Skeletal muscle cell (primary cell): ENCODE measurements around the gene PXDN.

ENCODE experiments used
- DNase-seq: peaks from one replicate; pipeline ENCODE4 v3.0.0-alpha.2; 2010; ENCODE audit warnings: low read depth
- H3K4me3 ChIP-seq: 2 replicates; pipeline ENCODE4 v1.5.1; 2011; ENCODE audit warnings: low read depth, mild to moderate bottlenecking, control low read depth, low read length, moderate library complexity

PXDN gene

DNA sequence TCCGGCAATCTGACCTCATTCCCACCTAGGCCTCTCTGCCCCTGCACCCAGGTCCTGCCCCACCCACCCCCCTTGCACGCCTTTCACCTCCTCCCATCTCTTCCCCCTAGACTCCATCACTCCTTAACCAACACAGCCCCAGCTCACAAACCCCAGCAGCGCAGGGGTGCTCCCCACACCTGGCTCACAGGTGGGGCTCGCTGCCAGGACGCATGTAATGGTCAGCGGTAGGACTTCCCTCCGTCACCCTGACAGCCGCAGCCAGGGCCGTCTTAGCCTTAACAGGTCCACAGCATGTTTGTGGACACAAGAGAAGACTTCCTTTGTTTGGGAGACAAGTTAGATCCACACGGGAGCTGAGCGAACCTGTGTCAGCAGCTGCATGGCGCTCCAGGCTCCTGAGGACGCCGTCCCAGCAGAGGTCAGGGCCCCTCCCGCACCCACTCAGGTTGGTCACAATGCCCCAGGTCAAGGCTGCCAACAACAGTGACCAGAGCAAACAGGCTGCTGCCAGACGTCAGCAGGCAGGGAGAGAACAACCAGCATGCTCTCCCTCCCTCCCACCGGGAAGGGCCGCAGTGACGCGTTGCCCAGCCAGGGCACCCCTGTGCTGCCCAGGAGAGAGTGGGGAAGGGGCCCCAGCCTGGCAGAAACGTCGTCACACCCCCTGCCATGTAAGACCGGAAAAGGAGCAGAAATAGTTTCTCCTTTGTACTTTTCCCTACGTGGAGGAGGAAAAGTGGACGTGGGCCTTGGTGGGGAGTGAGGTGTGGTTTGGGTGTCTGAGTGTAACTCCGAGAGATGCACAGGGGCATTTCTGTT is 68.0 kb downstream of the PXDN start:
- no peak overlapping the region for H3K4me3 ChIP-seq
- DNase-seq: no peak

- H3K4me3 ChIP-seq: no peak overlapping the region
- DNase-seq: peak; percentile 92
These were observed 68.7 kb downstream of the PXDN start for GRCh38 chr2:1675633-1676032.

DNA sequence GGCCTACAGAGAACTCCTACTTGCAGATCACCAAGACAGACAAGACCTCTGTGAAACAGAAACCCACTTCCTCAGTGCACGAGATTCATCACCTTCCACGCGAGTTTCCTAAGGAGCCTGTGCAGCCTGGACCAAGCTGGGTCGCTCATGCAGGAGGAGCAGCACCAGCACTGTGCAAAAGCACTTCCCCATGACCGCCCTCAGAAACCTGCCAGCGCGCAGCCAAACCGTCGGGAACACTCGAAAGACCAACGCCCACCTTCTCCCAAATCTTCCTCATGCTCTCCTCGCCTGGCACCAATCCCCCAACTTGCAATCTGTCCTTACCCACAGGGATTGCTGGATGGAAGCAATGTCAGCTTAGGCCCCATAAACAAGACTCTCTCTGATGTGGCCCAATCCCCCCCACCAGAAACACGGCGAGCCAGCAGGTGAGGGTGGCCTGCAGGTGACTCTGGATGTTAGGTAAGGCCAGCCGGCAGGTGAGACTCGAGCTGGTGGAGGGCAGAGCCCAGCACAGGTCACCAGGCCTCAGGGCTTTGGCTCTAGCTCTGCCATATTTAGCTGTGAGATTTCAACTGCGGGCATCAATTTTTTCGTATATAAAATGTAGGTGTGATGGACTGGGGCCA is 69.4 kb downstream of the PXDN start:
- no peak for DNase-seq
- H3K4me3 ChIP-seq: no peak overlapping the region

GRCh38 chr2:1674276-1674675 is 70.0 kb downstream of the PXDN start:
- no peak overlapping the region for H3K4me3 ChIP-seq

DNA sequence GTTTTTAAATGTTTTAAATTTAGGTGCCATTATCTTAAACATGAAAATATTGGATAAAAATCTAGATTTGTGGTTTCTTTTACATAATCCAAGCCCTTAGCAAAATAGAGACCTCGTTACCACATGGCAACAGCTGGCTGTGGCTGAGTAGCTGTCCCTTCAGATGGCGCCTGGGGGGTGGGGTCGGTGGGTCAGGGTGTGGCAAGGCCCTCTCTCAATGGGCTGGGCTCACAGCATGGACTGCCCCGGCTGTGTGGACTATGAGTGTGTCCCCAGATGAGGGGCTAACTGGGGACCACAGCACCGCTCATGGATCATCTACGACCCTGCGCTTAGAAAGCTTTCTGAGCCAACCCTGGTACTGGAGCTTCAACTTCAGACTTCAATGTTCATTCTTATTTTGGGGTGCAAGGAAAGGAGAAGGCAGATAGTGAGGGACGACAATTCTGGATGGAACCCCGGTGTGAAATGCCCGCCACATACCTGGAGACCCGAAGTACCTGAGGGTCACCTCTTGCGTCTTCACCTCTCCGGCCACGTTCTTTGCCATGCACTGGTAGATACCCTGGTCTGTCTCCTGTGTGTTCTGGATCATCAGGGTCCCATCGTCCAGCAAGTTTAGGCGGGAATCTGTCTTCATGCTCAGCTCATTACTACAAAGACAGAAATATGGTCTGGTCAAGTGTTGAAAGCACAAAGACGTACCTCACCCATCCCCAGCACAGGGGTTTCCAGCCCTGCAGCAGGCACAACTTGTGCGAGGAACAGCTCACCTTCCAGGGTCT is 71.0 kb downstream of the PXDN start:
- no peak for DNase-seq
- H3K4me3 ChIP-seq: no peak overlapping the region

More at GRCh38 chr2:1674276-1674675, 70.0 kb downstream of the PXDN start:
- no peak for DNase-seq

DNA sequence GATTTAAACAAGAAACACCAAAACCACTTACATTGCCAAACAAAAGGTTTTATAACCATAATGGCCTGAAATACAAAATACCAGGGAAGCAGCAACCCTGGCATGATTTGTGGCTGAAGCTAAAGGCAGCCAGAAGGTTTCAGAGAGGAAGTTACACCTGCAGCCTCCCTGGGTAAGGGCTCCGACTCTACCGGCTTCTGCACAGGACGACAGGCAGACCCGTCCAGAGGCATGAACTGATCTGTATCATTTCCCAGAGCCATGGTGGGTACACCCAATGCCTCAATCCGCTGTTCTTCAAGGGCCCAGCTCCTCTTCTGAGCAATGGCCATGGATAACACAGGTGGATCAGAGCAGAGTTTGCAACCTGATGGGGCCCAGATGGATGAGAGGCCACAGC is 71.6 kb downstream of the PXDN start:
- no peak overlapping the region for H3K4me3 ChIP-seq
- DNase-seq: no peak

- DNase-seq: no peak
- no peak overlapping the region for H3K4me3 ChIP-seq
These were observed 72.4 kb downstream of the PXDN start for GRCh38 chr2:1671916-1672315.

- no peak for DNase-seq
These were observed 73.7 kb downstream of the PXDN start for GRCh38 chr2:1670636-1671035.

DNA sequence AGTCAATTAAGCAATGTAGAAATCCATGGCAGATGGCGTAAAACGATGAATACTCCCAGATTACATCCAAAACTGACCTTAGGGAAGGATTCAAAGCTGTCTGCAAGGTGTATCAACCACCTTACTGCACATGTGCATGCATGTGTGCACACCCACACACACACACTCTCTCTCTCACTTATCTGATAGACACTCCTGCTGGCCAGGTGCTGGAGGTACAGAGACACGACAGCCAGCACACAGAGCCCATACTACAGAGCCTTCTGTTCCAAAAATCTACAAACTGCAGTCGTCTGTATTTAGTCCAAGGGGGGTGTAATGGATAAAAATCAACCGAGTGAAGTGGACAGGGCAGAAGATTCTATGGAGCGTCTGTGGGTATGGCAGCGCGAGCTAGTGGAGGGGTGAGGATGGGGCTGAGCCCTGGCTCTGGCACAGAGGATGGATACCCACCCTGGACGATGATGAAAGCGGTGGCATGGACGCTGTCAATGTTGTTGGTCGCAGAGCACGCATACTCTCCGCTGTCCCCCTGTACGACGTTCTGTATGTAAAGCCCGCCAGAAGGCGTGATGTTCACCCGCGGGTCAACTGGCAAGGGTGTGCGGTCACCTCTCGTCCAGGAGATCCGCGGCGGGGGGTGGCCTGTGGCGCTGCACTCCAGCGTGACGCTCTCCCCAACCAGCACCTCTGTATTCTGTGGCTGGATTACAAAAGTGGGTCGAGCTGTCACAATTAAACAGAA is 78.4 kb downstream of the PXDN start:
- H3K4me3 ChIP-seq: no peak overlapping the region
- DNase-seq: no peak

More at GRCh38 chr2:1670636-1671035, 73.7 kb downstream of the PXDN start:
- no peak overlapping the region for H3K4me3 ChIP-seq

DNA sequence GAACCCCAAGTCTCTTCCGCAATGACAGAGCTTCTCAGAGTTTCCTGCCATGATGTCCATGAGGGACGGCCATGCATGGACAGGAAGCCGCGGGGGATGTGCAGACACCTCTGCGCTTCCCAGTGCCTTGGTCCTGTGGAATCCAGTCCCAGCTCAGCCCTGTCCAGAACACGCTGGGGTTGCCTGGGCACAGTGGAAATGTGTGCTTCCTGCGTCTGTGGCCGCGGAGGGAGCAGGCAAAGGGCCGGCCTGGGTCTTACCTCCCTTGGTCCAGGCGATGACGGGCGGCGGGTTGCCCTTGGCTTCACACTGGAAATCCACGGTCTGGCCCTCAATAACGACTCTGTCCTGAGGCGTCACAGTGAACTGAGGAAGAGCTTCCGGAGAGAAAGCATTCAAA is 79.6 kb downstream of the PXDN start:
- H3K4me3 ChIP-seq: no peak overlapping the region
- DNase-seq: no peak

DNA sequence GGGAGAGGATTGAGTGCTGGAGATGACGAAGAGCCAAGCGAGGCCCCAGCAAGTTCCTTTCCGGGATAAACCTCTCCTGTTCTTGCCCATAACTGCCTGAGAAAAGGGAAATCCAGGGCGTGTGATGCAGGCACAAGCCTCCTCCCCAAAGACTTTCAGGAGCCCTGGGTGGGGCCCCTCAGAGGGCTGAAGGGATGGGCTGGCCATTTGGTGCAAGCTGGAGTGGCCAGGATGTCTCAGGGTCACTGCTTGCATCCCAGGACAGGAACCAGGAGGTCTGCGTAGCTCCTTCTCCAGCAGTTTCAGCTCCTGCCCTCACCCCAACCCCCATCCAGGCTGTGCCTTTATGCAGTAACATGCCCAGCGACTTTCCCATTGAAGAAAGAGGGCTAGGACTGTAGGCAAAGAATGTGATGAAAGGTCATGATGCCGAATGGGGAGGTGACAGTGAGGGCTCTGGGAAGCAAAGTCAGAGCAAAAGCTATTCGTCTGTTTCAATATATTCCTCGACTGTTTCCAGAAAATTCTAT is 80.2 kb downstream of the PXDN start:
- DNase-seq: no peak
- no peak overlapping the region for H3K4me3 ChIP-seq

DNA sequence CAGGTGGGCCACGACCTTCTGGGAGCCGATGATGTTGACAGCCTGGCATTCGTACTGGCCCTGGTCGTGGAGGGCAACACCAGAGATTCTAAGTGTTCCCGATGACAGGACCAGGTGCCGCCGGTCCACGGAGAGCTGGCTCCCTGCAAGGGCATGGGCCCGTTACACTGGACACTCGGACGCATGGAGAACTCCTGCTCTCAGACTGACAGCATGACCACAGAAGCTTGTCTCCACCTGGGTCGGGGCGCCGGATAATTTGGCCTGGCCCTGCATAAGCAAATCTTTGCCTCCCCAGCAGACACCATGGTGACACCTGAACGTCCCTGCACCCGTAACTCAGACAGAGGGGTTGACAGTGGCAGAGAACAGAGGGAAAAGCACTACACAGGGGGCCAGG is 80.7 kb downstream of the PXDN start:
- no peak overlapping the region for H3K4me3 ChIP-seq
- no peak for DNase-seq

DNA sequence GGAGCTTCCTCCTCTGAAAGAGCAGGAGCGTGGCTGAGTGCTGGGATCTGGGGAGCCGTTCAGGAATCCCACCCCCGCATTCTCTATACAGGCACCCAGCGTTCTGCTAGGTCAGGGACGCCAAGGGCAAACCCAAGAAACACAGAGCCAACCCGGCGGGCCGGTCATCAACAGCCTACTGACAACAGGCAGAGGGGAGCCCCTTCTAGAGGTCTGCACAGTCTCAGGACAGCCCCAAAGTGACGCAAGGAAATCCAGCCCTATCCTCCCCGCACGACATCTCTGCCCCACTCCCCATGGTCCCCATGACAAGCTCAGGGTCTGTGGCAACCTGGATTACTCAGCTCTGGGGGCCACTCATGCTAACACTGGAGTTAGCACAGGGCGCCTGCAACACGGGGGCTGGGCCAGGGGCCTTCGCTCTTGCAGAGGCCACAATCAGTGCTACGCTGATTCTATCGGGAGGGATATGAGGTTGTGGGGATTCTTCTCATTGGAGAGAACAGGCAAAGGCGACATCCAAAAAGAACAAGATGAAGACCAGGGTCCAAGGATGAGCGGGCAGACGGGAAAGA is 81.6 kb downstream of the PXDN start:
- no peak overlapping the region for H3K4me3 ChIP-seq
- DNase-seq: no peak

GRCh38 chr2:1661891-1662605 is 82.3 kb downstream of the PXDN start:
- H3K4me3 ChIP-seq: no peak overlapping the region
- DNase-seq: no peak

- no peak for DNase-seq
- H3K4me3 ChIP-seq: no peak overlapping the region
These were observed 83.4 kb downstream of the PXDN start for GRCh38 chr2:1660656-1661640.

DNA sequence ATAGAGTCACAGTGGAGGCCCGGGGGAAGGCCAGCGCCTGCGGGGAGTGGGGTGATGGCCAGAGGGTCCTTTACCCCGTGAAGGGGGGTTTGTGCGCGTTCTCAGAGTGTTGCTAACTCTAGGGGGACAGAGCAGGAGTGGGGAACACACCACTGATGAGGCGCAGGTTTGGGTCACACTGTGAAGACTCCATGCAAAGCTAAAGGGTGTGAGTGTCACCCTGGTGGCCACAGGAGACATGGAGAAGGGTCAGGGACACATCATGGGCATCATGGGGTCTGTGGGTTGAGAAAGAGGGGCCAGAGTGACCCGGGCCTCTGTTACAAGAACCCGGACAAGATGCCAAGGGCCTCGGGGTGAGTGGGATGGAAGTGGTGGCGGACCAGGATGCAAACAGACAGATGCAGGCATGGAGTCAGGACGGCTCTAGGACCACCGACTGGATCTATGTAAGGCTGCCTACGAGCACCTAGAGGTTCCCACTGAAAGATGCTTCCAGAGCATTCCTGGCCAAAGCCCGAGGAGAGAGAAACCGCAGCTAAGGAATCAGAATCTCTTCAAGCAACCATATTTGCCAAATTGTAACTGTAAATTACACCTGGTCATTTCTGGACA is 84.3 kb downstream of the PXDN start:
- no peak for DNase-seq
- H3K4me3 ChIP-seq: no peak overlapping the region
